ENCODE data around the gene M1AP. TPM values are rescaled to one million over a fixed set of nuclear protein-coding genes. Genes with fewer than 3 reads are reported as not detected.

Gene M1AP
- total RNA-seq, 1 experiment from 2014 or later = 7.6 TPM

- no peak overlapping the region; a peak in 1 of 5 replicates for H3K4me3 Mint-ChIP-seq
- Histone ChIP-seq H3K4me1 (ENCODE audit: insufficient read depth, low read length) (no peaks in the 10 kb centered on the region), H4K8ac (replicated peaks; ENCODE audit: insufficient read length, low read depth, low read length) (no peak overlapping the region), H3K27ac (ENCODE audit: insufficient read length, low read depth, low read length) (no peak overlapping the region), H3K79me1 (ENCODE audit: insufficient read depth, low read depth, low read length, poor library complexity, severe bottlenecking) (no peaks in the 10 kb centered on the region), H3K4ac (ENCODE audit: low read depth, low read length) (no peak overlapping the region), H2AFZ (ENCODE audit: low read length) (no peak overlapping the region), H2BK12ac (ENCODE audit: insufficient read length, low read depth, low read length) (no peak overlapping the region), H2BK5ac (ENCODE audit: insufficient read length, low read length) (no peak overlapping the region), H3K27me3 (ENCODE audit: insufficient read depth, low read length) (no peaks in the 10 kb centered on the region; the same call in 1 of the 2 replicates), H4K5ac (ENCODE audit: insufficient read length, low read depth, low read length) (no peak overlapping the region), H3K23me2 (ENCODE audit: insufficient read length, low read depth, low read length, poor library complexity, severe bottlenecking) (peaks cover 4% of the 10 kb centered on the region), H2BK15ac (ENCODE audit: low read depth, low read length) (no peak overlapping the region), H2BK120ac (ENCODE audit: low read depth, low read length, poor library complexity, severe bottlenecking) (no peak overlapping the region), H3K9me3 (ENCODE audit: control insufficient read depth, low read depth, low read length) (no peaks in the 10 kb centered on the region), H3K14ac (ENCODE audit: insufficient read depth, low read length) (no peak overlapping the region), H3K79me2 (ENCODE audit: insufficient read depth, low read length) (0 out of 2 replicates have a peak, but pooled peaks cover 2% of the 10 kb centered on the region), H3K23ac (ENCODE audit: insufficient read length, low read depth, low read length) (no peak overlapping the region), H3K56ac (ENCODE audit: insufficient read length, low read depth, low read length) (no peak overlapping the region), H3K9ac (ENCODE audit: extremely low read depth, insufficient read length, low read length) (no peak overlapping the region), H4K20me1 (ENCODE audit: control insufficient read depth, insufficient read depth, insufficient read length) (no peaks in the 10 kb centered on the region), H3K18ac (ENCODE audit: insufficient read length, low read depth, low read length) (no peak overlapping the region), H3K4me2 (ENCODE audit: insufficient read depth, insufficient read length, low read length) (no peak overlapping the region), H2AK5ac (ENCODE audit: insufficient read length, low read length) (no peak overlapping the region), H3T11ph (ENCODE audit: low read length) (no peak overlapping the region), H2BK20ac (ENCODE audit: low read depth, low read length, poor library complexity, severe bottlenecking) (no peak overlapping the region), H4K91ac (ENCODE audit: insufficient read length, low read depth, low read length) (no peak overlapping the region)
- no peaks in the 10 kb centered on the region for H3K9me3 Mint-ChIP-seq
- no peak for DNase-seq
- H3K36me3 Mint-ChIP-seq (ENCODE audit: insufficient read depth in 1 of 3, low read depth in 3 of 3) = peaks cover 0 to 3% (median 2%) of the 10 kb centered on the region in 3 experiments; a peak in 3 of 7 replicates
- no peak overlapping the region for H3K27ac Mint-ChIP-seq
- peaks cover 15 to 16% of the 10 kb centered on the region in 2 experiments for H3K4me1 Mint-ChIP-seq
- peaks cover 33% of the 10 kb centered on the region for H3K27me3 Mint-ChIP-seq (ENCODE audit: low read depth)
- no CpG with 5 or more reads among the region's 3 CpGs for WGBS (ENCODE audit: extremely low coverage, insufficient read length, low lambda C conversion rate)
- TF ChIP-seq CTCF (conservative IDR thresholded peaks at IDR 0.05) = no peak
These were observed 102.1 kb downstream of the M1AP start for GRCh38 chr2:74546004-74546403.
